AG04450 (cell line): ENCODE data around the gene TBC1D14. TPM values are rescaled to one million over a fixed set of nuclear protein-coding genes. Genes with fewer than 3 reads are reported as not detected.

Experiments used
- CTCF ChIA-PET: fragments of 300-600, 350-600 bp; formaldehyde crosslinking; extraction: SDS; loops from one replicate; lab custom pipeline; 2022; ENCODE audit warnings: antibody characterized with exemption, inconsistent platforms; lab: Charles Lee
- POLR2A ChIA-PET: fragments of 350-600 bp; formaldehyde crosslinking; extraction: SDS; loops from one replicate; lab custom pipeline; 2021; ENCODE audit warnings: antibody characterized with exemption, inconsistent platforms; lab: Yijun Ruan, JAX
- DNase-seq: peaks from one replicate; pipeline ENCODE4 v3.0.0-alpha.2; 2011; ENCODE audit warnings: low read depth, low spot score
- H3K27ac ChIP-seq: one replicate; pipeline ENCODE4 v1.5.1; 2012; ENCODE audit warnings: low read depth, low read length, control low read depth
- H3K27me3 ChIP-seq: one replicate; pipeline ENCODE4 v1.6.0; 2012; ENCODE audit warnings: low read length; ENCODE audit not compliant: control insufficient read depth, insufficient read depth
- H3K4me3 ChIP-seq: 2 replicates; pipeline ENCODE4 v1.5.1; 2011; ENCODE audit warnings: mild to moderate bottlenecking, low read depth, low read length, control low read depth
- H3K9me3 ChIP-seq: 2 replicates; pipeline ENCODE4 v1.5.1; 2012; ENCODE audit warnings: low read length; ENCODE audit not compliant: control insufficient read depth, insufficient read depth
- polyA plus RNA-seq: library from polyadenylated mRNA; depleted of rRNA; stranded (reverse); fragments of >200 nt; gene quantifications from 2 replicates; pipeline ENCODE4 v1.2.3, GENCODE V29; 2011
- TF ChIP-seq, protein P1 (sequence below): IDR thresholded peaks from 2 replicates; pipeline ENCODE4 v1.5.1; 2011; ENCODE audit warnings: low read depth, low read length, control low read depth, inconsistent platforms

The TBC1D14 gene
- polyA plus RNA-seq, 1 experiment = 46.3 TPM

DNA sequence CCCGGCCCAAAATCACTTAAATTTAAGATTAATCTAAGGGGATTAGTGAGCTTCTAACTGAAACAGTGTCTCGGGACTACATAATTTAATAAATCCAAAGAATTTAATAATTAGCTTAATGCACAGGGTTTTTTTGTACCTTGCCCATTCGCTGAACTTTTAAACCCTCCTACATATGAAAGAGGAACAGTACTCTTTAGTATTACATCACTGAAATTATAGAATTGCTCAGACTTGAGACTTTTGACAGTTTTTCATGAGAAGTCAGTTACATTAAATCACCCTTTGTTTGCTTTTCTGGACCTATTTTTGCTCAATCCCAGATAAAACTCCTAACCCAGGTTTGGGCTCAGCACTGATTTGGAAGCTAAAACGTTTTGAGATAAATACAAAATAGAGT, 131.1 kb downstream of the TBC1D14 start:
- POLR2A ChIA-PET = no interaction called here

DNA sequence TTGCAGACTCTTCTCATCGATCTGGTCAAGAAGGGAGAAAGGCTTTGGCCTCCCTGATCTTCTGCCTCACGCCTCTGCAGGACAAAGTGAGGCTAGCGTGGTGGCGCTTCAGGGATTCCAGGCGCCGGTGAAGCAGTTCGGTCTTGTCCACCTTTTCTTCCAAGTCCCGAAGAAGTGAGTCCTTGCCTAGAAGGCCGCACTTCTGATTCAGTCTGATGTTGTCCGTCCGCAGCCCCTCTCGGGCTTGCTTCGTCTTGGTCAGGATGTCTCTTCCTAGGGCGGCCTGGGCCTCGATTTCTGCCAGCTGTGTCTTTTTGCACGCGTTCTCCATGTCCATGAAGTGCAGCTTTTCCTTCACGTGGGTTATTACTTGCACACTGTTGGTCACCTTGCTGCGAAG, 131.6 kb downstream of the TBC1D14 start:
- H3K27me3 ChIP-seq = no peaks in the 10 kb centered on the region
- CTCF ChIA-PET = interaction anchor here (0.7 to 1.6 kb wide), 3 partner anchors 18 to 67 kb away, joined by 3 to 4 read pairs (median 3); partner anchors contain the start of gene GRPEL1
- H3K9me3 ChIP-seq = no peaks in the 10 kb centered on the region; the same call in 1 of the 2 replicates
- H3K4me3 ChIP-seq = no peak overlapping the region
- H3K27ac ChIP-seq = no peak overlapping the region
- DNase-seq = no peak
- POLR2A ChIA-PET = no interaction called here
- TF ChIP-seq, protein P1, sequence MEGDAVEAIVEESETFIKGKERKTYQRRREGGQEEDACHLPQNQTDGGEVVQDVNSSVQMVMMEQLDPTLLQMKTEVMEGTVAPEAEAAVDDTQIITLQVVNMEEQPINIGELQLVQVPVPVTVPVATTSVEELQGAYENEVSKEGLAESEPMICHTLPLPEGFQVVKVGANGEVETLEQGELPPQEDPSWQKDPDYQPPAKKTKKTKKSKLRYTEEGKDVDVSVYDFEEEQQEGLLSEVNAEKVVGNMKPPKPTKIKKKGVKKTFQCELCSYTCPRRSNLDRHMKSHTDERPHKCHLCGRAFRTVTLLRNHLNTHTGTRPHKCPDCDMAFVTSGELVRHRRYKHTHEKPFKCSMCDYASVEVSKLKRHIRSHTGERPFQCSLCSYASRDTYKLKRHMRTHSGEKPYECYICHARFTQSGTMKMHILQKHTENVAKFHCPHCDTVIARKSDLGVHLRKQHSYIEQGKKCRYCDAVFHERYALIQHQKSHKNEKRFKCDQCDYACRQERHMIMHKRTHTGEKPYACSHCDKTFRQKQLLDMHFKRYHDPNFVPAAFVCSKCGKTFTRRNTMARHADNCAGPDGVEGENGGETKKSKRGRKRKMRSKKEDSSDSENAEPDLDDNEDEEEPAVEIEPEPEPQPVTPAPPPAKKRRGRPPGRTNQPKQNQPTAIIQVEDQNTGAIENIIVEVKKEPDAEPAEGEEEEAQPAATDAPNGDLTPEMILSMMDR = no peak

More for the DNA sequence above, 131.1 kb downstream of the TBC1D14 start:
- CTCF ChIA-PET = interaction anchor here (0.7 to 1.6 kb wide), 3 partner anchors 18 to 67 kb away, joined by 3 to 4 read pairs (median 3); partner anchors contain the start of gene GRPEL1
- Histone ChIP-seq H3K4me3 (no peak overlapping the region), H3K9me3 (no peaks in the 10 kb centered on the region; the same call in 1 of the 2 replicates), H3K27me3 (no peaks in the 10 kb centered on the region), H3K27ac (no peak overlapping the region)
- no peak for DNase-seq
- TF ChIP-seq, protein P1 = no peak

DNA sequence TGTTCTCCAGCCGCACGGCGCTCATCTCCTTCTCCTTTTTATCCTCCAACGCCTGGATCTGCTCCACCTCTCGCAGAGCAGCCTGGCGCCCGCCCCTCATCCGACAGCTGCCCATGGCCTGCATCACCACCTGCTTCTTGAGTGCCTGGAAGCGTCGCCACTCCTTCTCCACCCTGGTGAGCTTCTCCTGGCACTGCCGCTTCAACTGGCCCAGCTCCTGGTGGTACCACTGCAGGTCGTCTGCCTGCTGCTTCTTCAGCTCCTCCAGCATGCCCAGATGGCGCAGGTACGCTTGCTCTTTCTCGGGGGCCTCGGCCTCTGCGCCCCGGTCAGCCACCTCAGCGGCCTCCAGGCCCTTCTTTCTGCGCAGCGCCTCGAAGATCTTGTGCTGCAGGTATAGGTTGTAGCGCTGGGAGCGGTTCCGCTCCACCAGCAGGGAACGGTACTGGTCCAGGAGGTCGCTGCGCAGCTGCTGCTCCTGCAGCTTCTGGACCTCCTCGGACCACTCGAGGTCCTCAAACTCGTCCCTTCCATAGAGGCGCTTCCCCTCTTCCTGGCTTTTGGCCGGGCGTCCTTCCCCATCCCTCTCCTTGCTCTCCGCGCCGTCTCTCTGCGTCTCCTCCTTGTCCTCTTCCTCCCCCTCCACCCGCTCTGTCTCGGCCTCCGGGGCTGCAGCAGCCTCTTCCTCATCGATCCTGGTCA, 132.3 kb downstream of the TBC1D14 start:
- CTCF ChIA-PET = interaction anchor here (0.7 to 1.9 kb wide), 11 partner anchors 7 to 133 kb away, joined by 3 to 38 read pairs (median 5); partner anchors contain the start of gene GRPEL1
- no peak for DNase-seq

DNA sequence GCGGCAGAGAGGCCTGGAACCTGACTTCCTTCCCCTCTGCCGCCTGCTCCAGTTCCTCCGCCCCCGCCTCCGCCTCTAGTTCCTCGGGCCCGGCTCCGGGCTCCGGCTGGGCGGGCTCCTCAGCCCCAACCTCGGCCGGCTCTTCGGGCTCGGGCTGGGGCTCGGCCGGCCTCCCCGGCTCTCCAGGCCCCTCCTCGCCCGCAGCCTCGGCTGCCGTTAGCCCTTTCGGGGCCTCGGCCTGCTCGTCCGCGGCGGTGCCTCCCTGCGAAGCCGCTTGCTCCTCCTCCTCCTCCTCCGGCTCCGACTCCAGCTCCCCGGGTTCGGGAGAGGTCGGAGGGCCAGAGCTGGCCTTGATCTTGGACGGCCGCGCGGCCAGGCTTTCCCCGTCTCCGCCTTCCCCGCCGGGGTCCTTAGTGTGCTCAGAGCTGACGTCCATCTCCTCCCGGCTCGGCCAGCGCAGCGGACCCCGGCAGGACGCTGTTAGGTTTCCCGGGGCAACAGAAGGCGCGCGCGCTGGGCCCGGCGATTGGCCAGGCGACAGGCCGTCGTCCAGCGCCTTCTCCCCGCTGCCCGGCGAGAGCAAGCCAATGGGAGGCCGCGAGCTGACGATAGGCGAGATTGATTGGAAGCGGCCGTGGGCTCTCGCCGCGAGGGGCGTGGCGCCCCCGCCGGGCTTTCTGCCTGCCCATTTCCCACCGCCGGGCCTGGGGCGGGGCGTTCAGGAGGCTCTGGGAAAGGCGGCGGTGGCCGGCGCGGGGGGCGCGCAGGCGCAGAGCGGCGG, 133.1 kb downstream of the TBC1D14 start:
- POLR2A ChIA-PET = interaction anchor here (0.6 to 2.2 kb wide), 11 partner anchors 10 to 322 kb away, joined by 3 to 27 read pairs (median 5); partner anchors contain the start of genes GRPEL1 and TBC1D14
- DNase-seq = peak; percentile 92

More for the DNA sequence above, 132.3 kb downstream of the TBC1D14 start:
- Histone ChIP-seq H3K27me3 (no peaks in the 10 kb centered on the region), H3K4me3 (peak overlapping the region; percentile 72), H3K9me3 (no peaks in the 10 kb centered on the region; the same call in 1 of the 2 replicates), H3K27ac (peak overlapping the region; percentile 70)
- TF ChIP-seq, protein P1 = no peak
- POLR2A ChIA-PET = interaction anchor here (0.6 to 2.2 kb wide), 4 partner anchors 11 to 144 kb away, joined by 5 to 27 read pairs (median 6); partner anchors contain the start of gene GRPEL1

More for the DNA sequence above, 133.1 kb downstream of the TBC1D14 start:
- H3K27me3 ChIP-seq = no peaks in the 10 kb centered on the region
- peak overlapping the region; percentile 70 for H3K27ac ChIP-seq
- H3K9me3 ChIP-seq = no peaks in the 10 kb centered on the region; the same call in 1 of the 2 replicates
- CTCF ChIA-PET = interaction anchor here (0.6 to 1.9 kb wide), 37 partner anchors 8 to 1301 kb away, joined by 3 to 38 read pairs (median 4); partner anchors contain the start of gene GRPEL1
- TF ChIP-seq, protein P1 = no peak
- H3K4me3 ChIP-seq = peak overlapping the region; percentile 72
